Suprapubic skin (tissue), 4 donors: ENCODE measurements around the gene IVD.

ENCODE experiments used
- CTCF ChIP-seq, 2 donors: fragments of 200-600 bp in 1 of 2; fragments of 450-650 bp in 1 of 2; sonication (generic) in 1 of 2; IDR thresholded peaks; one replicate each; pipeline ENCODE4 v1.5.1; 2016 to 2019; ENCODE audit warnings: antibody characterized with exemption in 2 of 2, mild to moderate bottlenecking in 1 of 2, moderate library complexity in 1 of 2
- EP300 ChIP-seq: sonication (generic); formaldehyde crosslinking; IDR thresholded peaks from one replicate; pipeline ENCODE4 v1.6.1; 2017; ENCODE audit warnings: antibody characterized with exemption
- POLR2A ChIP-seq, 2 donors: fragments of 450-650 bp; IDR thresholded peaks; one replicate each; pipeline ENCODE4 v1.6.1; 2017; ENCODE audit warnings: antibody characterized with exemption in 2 of 2, mild to moderate bottlenecking in 2 of 2, moderate library complexity in 2 of 2
- POLR2AphosphoS5 ChIP-seq, 3 donors: sonication (generic); formaldehyde crosslinking; IDR thresholded peaks; one replicate each; pipeline ENCODE4 v1.6.1; 2017; ENCODE audit warnings: antibody characterized with exemption in 3 of 3

GRCh38 chr15:40465939-40466338, 60.3 kb downstream of the IVD start:
- no peak for TF ChIP-seq CTCF (IDR thresholded peaks at IDR 0.05)
- no peak for TF ChIP-seq POLR2A (IDR thresholded peaks at IDR 0.05)
- TF ChIP-seq POLR2AphosphoS5 (IDR thresholded peaks at IDR 0.05) = no peak
- no peak for TF ChIP-seq EP300
